Mesenteric fat pad (tissue), 1 donor: ENCODE data around the gene POLR3G. TPM values are rescaled to one million over a fixed set of nuclear protein-coding genes. Genes with fewer than 3 reads are reported as not detected.

Source experiments
- DNase-seq: peaks from one replicate; pipeline ENCODE4 v3.0.0-alpha.2; 2020; ENCODE audit warnings: low spot score
- total RNA-seq: library from RNA; stranded (reverse); fragmentation: NEBNext Ultra II Directional; extraction: Animal tissue kit (Norgen Biotek cat#: 25700); gene quantifications from one replicate; pipeline ENCODE4 v1.2.1, GENCODE V29; 2021
- donor health status: DM: yes; HTN: yes; CAD: no.

POLR3G gene
- total RNA-seq, 1 donor from 2014 or later = 1.7 TPM

GRCh38 chr5:90503596-90503995 lies 28.9 kb downstream of the POLR3G start:
- DNase-seq = no peak

- no peak for DNase-seq
These were observed 30.1 kb downstream of the POLR3G start for GRCh38 chr5:90504743-90505142.

GRCh38 chr5:90506221-90506620 lies 31.6 kb downstream of the POLR3G start:
- no peak for DNase-seq

- no peak for DNase-seq
These were observed 35.8 kb downstream of the POLR3G start for GRCh38 chr5:90510438-90510837.

GRCh38 chr5:90514520-90514919 lies 39.9 kb downstream of the POLR3G start:
- DNase-seq = no peak

GRCh38 chr5:90518661-90519060 lies 44.0 kb downstream of the POLR3G start:
- DNase-seq = no peak

GRCh38 chr5:90519081-90519480 lies 44.4 kb downstream of the POLR3G start:
- no peak for DNase-seq

- DNase-seq = no peak
These were observed 54.0 kb downstream of the POLR3G start for GRCh38 chr5:90528601-90529193.

- DNase-seq = peak; percentile 99
These were observed 54.7 kb downstream of the POLR3G start, which contains the start of gene LYSMD3 for GRCh38 chr5:90529194-90529938. LYSMD3 (minus strand) TSS chr5:90529584; CDS start chr5:90525289, 4,295 bp downstream.

GRCh38 chr5:90529939-90530677 lies 55.4 kb downstream of the POLR3G start:
- DNase-seq = no peak

- no peak for DNase-seq
These were observed 56.2 kb downstream of the POLR3G start for GRCh38 chr5:90530736-90531487.

- DNase-seq = no peak
These were observed 59.1 kb downstream of the POLR3G start for GRCh38 chr5:90533794-90534193.

- no peak for DNase-seq
These were observed 60.3 kb downstream of the POLR3G start for GRCh38 chr5:90534922-90535321.

GRCh38 chr5:90542827-90543519 lies 68.3 kb downstream of the POLR3G start:
- DNase-seq = no peak

GRCh38 chr5:90545511-90545910 lies 70.8 kb downstream of the POLR3G start:
- DNase-seq = no peak

GRCh38 chr5:90546216-90546837 lies 71.7 kb downstream of the POLR3G start:
- no peak for DNase-seq

GRCh38 chr5:90547072-90547536 lies 72.4 kb downstream of the POLR3G start:
- DNase-seq = no peak

- no peak for DNase-seq
These were observed 73.5 kb downstream of the POLR3G start for GRCh38 chr5:90548069-90548593.

- no peak for DNase-seq
These were observed 74.6 kb downstream of the POLR3G start for GRCh38 chr5:90549223-90549622.

GRCh38 chr5:90549729-90550275 lies 75.1 kb downstream of the POLR3G start:
- DNase-seq = no peak
